Prostate gland (tissue), 2 donors: Measurements from ENCODE around the gene SLC10A2.
"Not testable (repeated sequence)": the region's sequence is repeated elsewhere in the genome, so short reads cannot be mapped to it uniquely, and the experiment has no call there.

Experiments used
- CTCF ChIP-seq, 4 experiments: fragments of 200-600 bp in 2 of 4; fragments of 450-650 bp in 2 of 4; sonication (generic) in 2 of 4; IDR thresholded peaks; 1 replicate in 3 of 4; 2 replicates in 1 of 4; pipeline ENCODE4 v1.5.1; 2016 to 2019; ENCODE audit warnings: antibody characterized with exemption in 4 of 4, mild to moderate bottlenecking in 2 of 4, moderate library complexity in 2 of 4
- POLR2A ChIP-seq: fragments of 450-650 bp; IDR thresholded peaks from one replicate; pipeline ENCODE4 v1.6.1; 2016; ENCODE audit warnings: antibody characterized with exemption, mild to moderate bottlenecking

GRCh38 chr13:103093649-103094048 is 27.4 kb upstream of the SLC10A2 start:
- not testable (repeated sequence) for TF ChIP-seq POLR2A; CTCF (IDR thresholded peaks at IDR 0.05)
